Measurements from ENCODE around the gene MRPS9.

MRPS9 gene

GRCh38 chr2:105081006-105081601 lies 43.2 kb downstream of the MRPS9 start:
- no peak for DNase-seq

GRCh38 chr2:105082107-105082506 lies 44.2 kb downstream of the MRPS9 start:
- no peak for DNase-seq

GRCh38 chr2:105085525-105085924 lies 47.7 kb downstream of the MRPS9 start:
- DNase-seq = no peak

- DNase-seq = no peak
These were observed 49.4 kb downstream of the MRPS9 start for GRCh38 chr2:105087273-105087672.

- DNase-seq = no peak
These were observed 52.2 kb downstream of the MRPS9 start for GRCh38 chr2:105090091-105090490.

GRCh38 chr2:105092797-105093196 lies 54.9 kb downstream of the MRPS9 start:
- DNase-seq = no peak

- no peak for DNase-seq
These were observed 61.3 kb downstream of the MRPS9 start for GRCh38 chr2:105099153-105099552.

GRCh38 chr2:105100046-105100840 lies 62.4 kb downstream of the MRPS9 start:
- DNase-seq = no peak

- DNase-seq = no peak
These were observed 64.1 kb downstream of the MRPS9 start for GRCh38 chr2:105102001-105102400.

GRCh38 chr2:105102963-105103421 lies 65.1 kb downstream of the MRPS9 start:
- no peak for DNase-seq

GRCh38 chr2:105103481-105103880 lies 65.6 kb downstream of the MRPS9 start:
- no peak for DNase-seq

- DNase-seq = no peak
These were observed 66.4 kb downstream of the MRPS9 start for GRCh38 chr2:105104208-105104731.

- no peak for DNase-seq
These were observed 72.5 kb downstream of the MRPS9 start for GRCh38 chr2:105110295-105110829.

GRCh38 chr2:105111365-105112150 lies 73.7 kb downstream of the MRPS9 start:
- no peak for DNase-seq

- no peak for DNase-seq
These were observed 74.5 kb downstream of the MRPS9 start for GRCh38 chr2:105112345-105112744.

GRCh38 chr2:105113616-105114291 lies 75.9 kb downstream of the MRPS9 start:
- DNase-seq = no peak

- DNase-seq = no peak
These were observed 76.7 kb downstream of the MRPS9 start for GRCh38 chr2:105114551-105114950.

GRCh38 chr2:105116348-105116747 lies 78.5 kb downstream of the MRPS9 start:
- no peak for DNase-seq

GRCh38 chr2:105117565-105117964 lies 79.7 kb downstream of the MRPS9 start:
- DNase-seq = no peak

GRCh38 chr2:105118960-105119359 lies 81.1 kb downstream of the MRPS9 start:
- no peak for DNase-seq

- DNase-seq = no peak
These were observed 83.6 kb downstream of the MRPS9 start for GRCh38 chr2:105121434-105121833.

- no peak for DNase-seq
These were observed 87.6 kb downstream of the MRPS9 start for GRCh38 chr2:105125428-105125827.

GRCh38 chr2:105125920-105126319 lies 88.1 kb downstream of the MRPS9 start:
- no peak for DNase-seq

Measured in activated CD8-positive, alpha-beta memory T cell treated with anti-CD3 and anti-CD28 coated beads, Interleukin-2, amount 50 U/mL, for 4 hours (primary cell).